ENCODE data around the gene DZIP1.

DNA sequence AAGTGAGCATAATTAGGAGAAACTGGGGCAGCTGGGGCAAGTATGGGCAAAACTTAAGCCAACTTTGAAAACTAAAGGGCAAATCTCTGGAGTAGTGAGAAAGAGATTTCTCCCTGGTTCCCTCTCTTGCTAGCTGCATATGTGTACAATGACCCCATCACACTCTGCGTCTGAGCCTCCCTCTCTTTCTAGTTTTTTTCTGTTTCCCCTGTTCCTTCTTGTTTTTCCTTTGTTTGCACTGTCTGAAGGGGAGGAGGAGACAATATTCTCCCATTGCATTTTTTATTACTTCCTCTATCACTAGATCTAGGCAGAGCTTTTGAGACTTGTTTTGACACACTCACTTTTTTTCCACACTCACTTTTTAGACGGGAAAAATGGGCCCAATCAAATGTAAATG, 103.2 kb downstream of the DZIP1 start:
- TF ChIP-seq, protein P1, sequence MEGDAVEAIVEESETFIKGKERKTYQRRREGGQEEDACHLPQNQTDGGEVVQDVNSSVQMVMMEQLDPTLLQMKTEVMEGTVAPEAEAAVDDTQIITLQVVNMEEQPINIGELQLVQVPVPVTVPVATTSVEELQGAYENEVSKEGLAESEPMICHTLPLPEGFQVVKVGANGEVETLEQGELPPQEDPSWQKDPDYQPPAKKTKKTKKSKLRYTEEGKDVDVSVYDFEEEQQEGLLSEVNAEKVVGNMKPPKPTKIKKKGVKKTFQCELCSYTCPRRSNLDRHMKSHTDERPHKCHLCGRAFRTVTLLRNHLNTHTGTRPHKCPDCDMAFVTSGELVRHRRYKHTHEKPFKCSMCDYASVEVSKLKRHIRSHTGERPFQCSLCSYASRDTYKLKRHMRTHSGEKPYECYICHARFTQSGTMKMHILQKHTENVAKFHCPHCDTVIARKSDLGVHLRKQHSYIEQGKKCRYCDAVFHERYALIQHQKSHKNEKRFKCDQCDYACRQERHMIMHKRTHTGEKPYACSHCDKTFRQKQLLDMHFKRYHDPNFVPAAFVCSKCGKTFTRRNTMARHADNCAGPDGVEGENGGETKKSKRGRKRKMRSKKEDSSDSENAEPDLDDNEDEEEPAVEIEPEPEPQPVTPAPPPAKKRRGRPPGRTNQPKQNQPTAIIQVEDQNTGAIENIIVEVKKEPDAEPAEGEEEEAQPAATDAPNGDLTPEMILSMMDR (IDR thresholded peaks at IDR 0.05; ENCODE audit: low read depth, low read length) = no peak
- TF ChIP-seq EZH2phosphoT487 (IDR thresholded peaks at IDR 0.05; ENCODE audit: low read depth) = no peak
